IPS-NIHi7 (cell line): ENCODE results near the gene SEPTIN5.
A peak's percentile ranks its signal among the peaks of the same experiment; 100 is the strongest.
"Not testable (repeated sequence)": the region's sequence is repeated elsewhere in the genome, so short reads cannot be mapped to it uniquely, and the experiment has no call there.

Source experiments
- DNase-seq: peaks from one replicate; pipeline ENCODE4 v3.0.0; 2012; ENCODE audit warnings: mixed read lengths; ENCODE audit errors: extremely low spot score

The SEPTIN5 gene

DNA sequence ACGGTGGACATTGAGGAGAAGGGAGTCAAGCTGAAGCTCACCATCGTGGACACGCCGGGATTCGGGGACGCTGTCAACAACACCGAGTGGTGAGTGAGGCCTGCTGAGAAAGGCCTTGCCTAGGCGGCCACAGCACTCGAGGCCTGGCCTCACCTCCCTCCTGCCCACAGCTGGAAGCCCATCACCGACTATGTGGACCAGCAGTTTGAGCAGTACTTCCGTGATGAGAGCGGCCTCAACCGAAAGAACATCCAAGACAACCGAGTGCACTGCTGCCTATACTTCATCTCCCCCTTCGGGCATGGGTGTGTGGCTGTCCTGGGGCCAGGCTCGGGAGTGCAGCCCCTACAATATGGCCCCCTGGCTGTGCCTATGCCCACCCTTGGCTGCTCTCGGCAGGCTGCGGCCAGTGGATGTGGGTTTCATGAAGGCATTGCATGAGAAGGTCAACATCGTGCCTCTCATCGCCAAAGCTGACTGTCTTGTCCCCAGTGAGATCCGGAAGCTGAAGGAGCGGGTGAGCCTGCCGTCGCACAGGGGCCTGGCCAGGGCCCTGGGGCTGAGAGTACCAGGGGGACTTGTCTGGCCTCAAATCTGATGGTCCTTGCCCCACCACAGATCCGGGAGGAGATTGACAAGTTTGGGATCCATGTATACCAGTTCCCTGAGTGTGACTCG is 6.0 kb downstream of the SEPTIN5 start:
- DNase-seq = no peak

- DNase-seq = no peak
Measured at GRCh38 chr22:19720999-19721329, 6.7 kb downstream of the SEPTIN5 start.

GRCh38 chr22:19721330-19722177 is 7.3 kb downstream of the SEPTIN5 start:
- DNase-seq = no peak

- DNase-seq = no peak
Measured at GRCh38 chr22:19722178-19722981, 8.1 kb downstream of the SEPTIN5 start.

- DNase-seq = no peak
Measured at GRCh38 chr22:19722982-19723231, 8.6 kb downstream of the SEPTIN5 start.

- peak; percentile 58 for DNase-seq
Measured at GRCh38 chr22:19723232-19723982, 9.1 kb downstream of the SEPTIN5 start, which contains the start of gene GP1BB. Gene GP1BB (plus strand): TSS chr22:19723539. CDS start chr22:19723570, 31 bp downstream.

DNA sequence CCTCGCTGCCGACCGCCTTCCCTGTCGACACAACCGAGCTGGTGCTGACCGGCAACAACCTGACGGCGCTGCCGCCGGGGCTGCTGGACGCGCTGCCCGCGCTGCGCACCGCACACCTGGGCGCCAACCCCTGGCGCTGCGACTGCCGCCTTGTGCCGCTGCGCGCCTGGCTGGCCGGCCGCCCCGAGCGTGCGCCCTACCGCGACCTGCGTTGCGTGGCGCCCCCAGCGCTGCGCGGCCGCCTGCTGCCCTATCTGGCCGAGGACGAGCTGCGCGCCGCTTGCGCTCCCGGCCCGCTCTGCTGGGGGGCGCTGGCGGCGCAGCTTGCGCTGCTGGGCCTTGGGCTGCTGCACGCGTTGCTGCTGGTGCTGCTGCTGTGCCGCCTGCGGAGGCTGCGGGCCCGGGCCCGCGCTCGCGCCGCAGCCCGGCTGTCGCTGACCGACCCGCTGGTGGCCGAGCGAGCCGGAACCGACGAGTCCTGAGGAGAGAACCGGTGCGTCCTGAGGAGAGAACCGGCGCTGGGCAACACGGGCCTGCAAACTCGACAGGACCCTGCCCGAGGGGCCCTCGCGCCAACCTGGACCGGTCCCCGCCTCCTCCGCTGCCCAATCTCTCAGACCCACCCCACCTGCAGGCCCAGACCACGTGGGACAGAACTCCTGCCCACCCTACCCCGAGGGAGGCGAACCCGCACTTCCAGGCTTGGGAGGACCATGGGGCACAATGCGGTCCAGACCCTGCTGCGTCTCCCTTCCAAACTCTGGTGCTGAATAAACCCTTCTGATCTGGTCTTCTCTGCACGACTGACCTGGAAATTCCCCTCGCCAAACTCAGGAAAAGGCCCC is 9.9 kb downstream of the SEPTIN5 start:
- DNase-seq = peak; percentile 78

DNA sequence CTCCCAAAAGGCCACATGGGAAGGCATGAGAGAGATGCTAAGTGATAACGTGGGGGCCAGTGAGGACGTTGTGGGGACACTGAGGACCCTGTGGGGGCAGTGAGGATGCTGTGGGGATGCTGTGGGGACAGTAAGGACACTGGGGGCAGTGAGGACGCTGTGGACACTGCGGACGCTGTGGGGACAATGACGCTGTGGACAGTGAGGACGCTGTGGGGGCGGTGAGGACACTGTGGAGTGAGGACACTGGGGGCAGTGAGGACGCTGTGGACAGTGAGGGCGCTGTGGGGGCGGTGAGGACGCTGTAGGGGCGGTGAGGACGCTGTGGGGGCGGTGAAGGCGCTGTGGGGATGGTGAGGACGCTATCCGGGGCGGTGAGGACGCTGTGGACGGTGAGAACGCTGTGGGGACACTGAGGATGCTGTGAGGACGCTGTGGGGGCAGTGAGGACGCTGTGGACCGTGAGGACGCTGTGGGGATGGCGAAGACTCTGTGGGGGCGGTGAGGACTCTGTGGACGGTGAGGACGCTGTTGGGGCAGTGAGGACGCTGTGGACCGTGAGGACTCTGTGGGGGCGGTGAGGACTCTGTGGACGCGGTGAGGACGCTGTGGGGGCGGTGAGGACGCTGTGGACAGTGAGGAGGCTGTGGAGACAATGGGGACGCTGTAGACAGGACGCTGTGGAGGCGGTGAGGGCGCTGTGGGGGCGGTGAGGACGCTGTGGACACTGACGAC is 10.8 kb downstream of the SEPTIN5 start:
- no peak for DNase-seq

DNA sequence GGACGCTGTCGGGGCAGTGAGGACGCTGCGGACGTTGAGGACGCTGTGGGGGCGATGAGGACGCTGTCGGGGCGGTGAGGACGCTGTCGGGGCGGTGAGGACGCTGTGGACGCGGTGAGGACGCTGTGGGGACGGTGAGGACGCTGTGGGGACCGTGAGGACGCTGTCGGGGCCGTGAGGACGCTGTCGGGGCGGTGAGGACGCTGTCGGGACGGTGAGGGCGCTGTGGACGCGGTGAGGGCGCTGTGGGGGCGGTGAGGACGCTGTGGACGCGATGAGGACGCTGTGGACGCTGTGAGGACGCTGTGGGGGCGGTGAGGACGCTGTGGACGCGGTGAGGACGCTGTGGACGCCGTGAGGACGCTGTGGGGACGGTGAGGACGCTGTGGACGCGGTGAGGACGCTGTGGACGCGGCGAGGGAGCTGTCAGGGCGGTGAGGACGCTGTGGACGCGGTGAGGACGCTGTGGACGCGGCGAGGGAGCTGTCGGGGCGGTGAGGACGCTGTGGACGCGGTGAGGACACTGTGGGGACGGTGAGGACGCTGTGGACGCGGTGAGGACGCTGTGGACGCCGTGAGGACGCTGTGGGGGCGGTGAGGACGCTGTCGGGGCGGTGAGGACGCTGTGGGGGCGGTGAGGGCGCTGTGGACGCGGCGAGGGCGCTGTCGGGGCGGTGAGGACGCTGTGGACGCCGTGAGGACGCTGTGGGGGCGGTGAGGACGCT is 11.9 kb downstream of the SEPTIN5 start:
- not testable (repeated sequence) for DNase-seq

- no peak for DNase-seq
Measured at GRCh38 chr22:19727310-19728150, 13.2 kb downstream of the SEPTIN5 start.

GRCh38 chr22:19728271-19728670 is 14.0 kb downstream of the SEPTIN5 start:
- DNase-seq = no peak

- no peak for DNase-seq
Measured at GRCh38 chr22:19728836-19729235, 14.5 kb downstream of the SEPTIN5 start.

DNA sequence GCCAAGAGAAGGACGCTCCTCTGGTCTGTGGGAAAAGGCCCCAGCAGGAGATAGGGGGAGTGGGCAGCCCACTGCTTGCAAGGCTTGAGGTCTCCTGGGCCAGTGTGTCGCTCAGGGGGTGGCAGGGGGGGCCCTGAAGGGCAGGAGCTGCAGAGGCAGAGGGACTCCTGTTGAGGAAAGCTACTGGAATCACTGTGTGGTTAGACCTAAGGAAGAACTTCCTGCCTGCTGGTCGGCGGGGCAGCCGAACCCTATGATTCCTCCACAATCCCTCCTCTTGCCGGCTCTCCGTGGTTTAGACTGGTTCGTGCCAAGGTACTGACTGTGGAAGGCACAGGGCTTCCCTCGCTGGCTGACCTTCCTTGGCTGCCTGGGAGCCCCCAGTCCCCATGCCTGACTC is 15.2 kb downstream of the SEPTIN5 start:
- no peak for DNase-seq

DNA sequence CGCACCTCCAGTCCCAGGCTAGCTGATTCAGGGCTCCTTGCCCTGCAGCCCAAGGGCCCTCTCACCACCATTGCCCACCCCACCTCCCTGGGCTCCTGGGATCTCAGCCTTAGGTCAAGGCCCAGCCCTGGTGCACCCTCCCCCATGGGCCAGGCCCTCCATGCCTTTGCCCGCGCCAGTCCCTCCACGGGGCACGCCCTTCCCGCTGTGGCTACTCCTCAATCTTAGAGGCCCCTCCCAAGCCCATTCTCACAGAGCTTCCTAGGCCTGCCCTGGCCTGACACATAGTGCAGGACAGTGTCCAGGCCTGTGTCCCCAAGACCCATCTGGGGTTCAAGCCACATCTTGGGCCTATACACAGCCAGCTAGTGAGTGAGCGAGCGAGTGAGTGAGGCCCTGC is 15.9 kb downstream of the SEPTIN5 start:
- no peak for DNase-seq

DNA sequence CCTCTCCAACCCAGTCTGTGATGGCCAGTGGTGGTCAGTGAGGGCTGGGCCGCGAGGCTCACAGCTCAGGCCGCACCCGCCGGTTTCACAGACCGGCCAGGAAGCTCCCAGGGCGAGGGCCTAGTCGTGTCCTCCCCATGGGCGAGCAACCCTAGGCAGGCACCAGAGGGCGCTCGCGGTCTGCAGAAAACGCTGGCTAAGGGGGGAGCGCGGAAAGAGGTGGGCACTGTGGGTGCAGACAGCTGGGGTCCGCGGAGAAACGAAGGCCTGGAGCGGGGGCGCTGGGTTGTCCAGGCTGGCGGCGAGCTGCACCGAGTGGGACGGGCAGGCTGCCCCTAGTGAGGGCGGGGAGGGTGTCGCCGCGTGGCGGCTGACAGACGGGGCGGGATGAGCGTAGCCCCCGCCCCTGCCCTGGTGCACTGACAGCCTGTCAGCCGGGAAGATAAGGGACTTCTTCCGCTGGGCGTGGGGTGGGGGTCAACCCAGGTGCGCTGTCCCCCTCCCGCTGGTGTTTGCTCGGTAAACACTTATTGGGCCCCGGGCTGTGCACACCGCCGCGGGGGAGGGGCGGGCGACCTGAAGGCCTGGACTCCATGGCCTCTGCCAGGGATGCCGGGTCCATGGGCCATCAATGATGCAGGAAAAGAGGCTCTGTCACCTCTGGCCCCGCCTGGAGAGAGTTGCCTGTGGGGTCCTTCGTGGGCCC is 16.5 kb downstream of the SEPTIN5 start:
- DNase-seq = peak; percentile 86

DNA sequence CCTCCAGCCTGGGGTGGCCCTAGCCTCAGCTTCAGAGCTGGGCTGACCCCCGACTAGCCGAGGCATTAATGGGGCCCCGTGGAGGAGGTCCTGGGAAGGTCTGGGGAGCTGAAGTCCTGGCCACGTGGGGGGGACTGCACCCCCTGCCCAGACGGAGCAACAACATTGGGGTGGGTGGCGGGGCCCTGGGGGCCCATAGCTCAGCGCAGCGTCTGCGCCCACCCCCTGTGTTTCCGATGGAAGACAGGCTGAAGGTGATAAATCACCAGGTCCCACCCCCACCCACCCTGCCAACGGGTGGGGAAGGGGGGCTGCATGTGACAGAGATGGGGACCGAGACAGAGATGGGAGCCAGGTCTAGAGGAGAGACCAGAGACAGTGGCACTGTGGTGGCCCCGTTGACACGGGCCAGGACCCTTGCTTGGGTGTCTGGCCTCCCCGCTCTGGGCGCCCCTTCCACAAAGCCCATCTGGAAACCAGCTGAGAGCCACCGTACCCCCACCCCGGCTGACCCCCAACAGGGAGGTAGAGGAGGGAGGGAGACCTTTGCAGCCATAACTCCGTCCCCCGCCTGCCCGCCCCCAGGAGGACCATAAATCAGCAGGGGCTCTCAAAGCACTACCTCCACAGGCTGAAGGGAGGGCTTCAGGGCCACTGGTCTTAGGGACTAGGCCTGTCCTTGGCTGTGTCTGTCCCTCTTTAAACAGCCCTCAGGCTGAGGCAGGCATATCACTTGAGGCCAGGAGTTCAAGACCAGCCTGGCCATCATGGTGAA is 17.2 kb downstream of the SEPTIN5 start:
- no peak for DNase-seq

GRCh38 chr22:19732403-19733113 is 18.3 kb downstream of the SEPTIN5 start:
- DNase-seq = no peak
